ENCODE measurements around the gene SORCS2.
A peak's percentile ranks its signal among the peaks of the same experiment; 100 is the strongest.
"Not testable (repeated sequence)": the region's sequence is repeated elsewhere in the genome, so short reads cannot be mapped to it uniquely, and the experiment has no call there.

Gene SORCS2

GRCh38 chr4:7552466-7552865 is 360.1 kb downstream of the SORCS2 start:
- DNase-seq (ENCODE audit: low read depth in 2 of 2): no peak

GRCh38 chr4:7553280-7553679 is 360.9 kb downstream of the SORCS2 start:
- no peak for DNase-seq (ENCODE audit: low read depth in 2 of 2)

- DNase-seq (ENCODE audit: low read depth in 2 of 2): no peak
Measured at GRCh38 chr4:7554905-7555304, 362.6 kb downstream of the SORCS2 start.

- DNase-seq (ENCODE audit: low read depth in 2 of 2): no peak
Measured at GRCh38 chr4:7556558-7556957, 364.2 kb downstream of the SORCS2 start.

DNA sequence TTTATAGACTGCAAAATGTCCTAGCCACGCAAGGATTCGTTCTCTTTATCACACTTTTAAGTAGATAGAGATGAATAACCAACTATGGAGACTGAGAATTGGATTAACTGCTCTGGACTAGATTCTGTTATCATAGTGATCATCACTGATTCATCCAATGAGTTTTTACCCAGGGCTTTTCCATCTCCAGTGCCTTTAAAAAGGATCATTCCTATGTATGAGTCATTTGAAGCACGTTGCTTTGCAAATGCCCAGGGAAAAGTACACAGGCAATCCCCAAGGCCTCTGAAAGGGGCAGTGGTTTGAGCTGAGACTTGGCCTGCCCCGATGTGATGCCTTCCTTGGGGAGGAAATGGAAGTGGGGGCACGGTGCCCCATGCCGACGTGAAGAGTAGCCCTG is 365.1 kb downstream of the SORCS2 start:
- DNase-seq (ENCODE audit: low read depth in 2 of 2): peak; percentile 47 to 51

GRCh38 chr4:7558436-7558835 is 366.1 kb downstream of the SORCS2 start:
- DNase-seq (ENCODE audit: low read depth in 2 of 2): no peak

DNA sequence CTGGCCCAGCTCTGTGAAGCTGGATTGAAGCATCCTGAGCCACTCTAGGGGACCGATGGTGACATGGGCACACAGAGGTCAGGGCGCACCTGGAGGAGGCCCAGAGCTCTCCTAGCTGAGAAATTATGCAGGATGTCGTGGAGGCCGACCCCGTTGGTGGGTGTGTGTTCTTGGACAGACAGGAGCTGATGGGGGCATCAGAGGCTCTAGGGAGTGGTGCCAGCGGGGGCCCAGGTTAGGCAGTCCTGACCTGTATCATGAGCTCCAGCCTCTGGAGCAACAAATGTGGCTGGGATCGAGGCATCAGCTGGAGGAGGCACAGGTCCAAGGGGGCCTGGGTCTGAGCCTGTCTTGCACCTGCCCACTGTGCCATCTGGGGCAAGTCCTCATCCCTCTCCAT is 367.0 kb downstream of the SORCS2 start:
- DNase-seq (ENCODE audit: low read depth in 2 of 2): no peak

DNA sequence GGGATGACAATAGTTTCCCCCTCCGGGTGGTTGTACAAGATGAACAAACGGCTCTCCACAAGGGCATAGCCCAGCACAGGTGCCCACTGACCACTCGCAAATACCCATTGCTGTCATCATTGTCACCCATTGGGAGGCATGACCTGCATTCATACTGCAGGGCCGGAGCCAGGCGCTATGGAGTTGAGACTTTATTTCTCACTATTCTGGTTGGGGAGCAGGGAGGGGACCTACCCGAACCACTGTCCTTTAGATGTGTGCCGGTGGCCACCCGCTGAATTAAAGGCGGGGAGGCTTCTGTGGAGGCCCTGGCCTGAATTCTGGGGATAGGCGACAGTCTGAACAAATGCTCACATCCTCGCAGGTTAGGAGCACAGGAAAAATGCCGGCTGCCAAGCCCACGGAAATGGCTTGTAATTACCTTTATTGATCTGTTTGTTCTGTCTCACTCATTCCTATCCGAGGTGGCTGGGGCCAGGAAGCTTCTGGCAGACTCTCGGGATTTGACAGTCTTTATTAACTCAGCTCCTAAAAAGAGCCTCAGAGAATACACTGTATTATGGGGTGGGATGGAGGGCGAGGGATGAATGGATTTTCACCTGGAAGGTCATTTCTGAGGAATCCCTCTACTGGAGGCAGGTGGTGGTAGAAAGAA is 367.5 kb downstream of the SORCS2 start:
- DNase-seq (ENCODE audit: low read depth in 2 of 2): no peak

GRCh38 chr4:7561557-7561956 is 369.2 kb downstream of the SORCS2 start:
- no peak for DNase-seq (ENCODE audit: low read depth in 2 of 2)

- no peak for DNase-seq (ENCODE audit: low read depth in 2 of 2)
Measured at GRCh38 chr4:7564242-7564641, 371.9 kb downstream of the SORCS2 start.

GRCh38 chr4:7565483-7565882 is 373.1 kb downstream of the SORCS2 start:
- no peak for DNase-seq (ENCODE audit: low read depth in 2 of 2)

GRCh38 chr4:7569810-7570783 is 377.8 kb downstream of the SORCS2 start:
- DNase-seq (ENCODE audit: low read depth in 2 of 2): no peak

DNA sequence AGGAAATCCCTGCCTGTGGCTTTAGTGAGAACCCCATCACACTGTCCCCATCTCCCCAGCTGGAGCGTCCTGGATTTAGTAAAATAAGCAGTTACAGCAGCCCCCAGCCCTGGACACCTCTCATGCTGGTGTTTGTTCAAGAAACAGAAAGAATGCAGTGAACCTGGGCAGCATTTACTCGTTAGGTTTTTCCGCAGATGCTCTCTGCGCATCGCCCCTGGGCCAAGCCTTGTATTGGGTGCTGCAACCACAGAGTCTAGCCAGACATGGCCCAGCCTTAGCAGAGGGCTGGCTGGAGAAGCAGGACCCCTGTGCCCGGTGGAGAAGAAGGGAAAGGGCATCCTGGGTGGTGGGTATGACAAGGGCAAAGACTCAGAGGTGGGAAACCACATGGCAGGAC is 378.7 kb downstream of the SORCS2 start:
- DNase-seq (ENCODE audit: low read depth in 2 of 2): no peak

- no peak for DNase-seq (ENCODE audit: low read depth in 2 of 2)
Measured at GRCh38 chr4:7571701-7572100, 379.4 kb downstream of the SORCS2 start.

- DNase-seq (ENCODE audit: low read depth in 2 of 2): no peak
Measured at GRCh38 chr4:7572894-7573293, 380.6 kb downstream of the SORCS2 start.

DNA sequence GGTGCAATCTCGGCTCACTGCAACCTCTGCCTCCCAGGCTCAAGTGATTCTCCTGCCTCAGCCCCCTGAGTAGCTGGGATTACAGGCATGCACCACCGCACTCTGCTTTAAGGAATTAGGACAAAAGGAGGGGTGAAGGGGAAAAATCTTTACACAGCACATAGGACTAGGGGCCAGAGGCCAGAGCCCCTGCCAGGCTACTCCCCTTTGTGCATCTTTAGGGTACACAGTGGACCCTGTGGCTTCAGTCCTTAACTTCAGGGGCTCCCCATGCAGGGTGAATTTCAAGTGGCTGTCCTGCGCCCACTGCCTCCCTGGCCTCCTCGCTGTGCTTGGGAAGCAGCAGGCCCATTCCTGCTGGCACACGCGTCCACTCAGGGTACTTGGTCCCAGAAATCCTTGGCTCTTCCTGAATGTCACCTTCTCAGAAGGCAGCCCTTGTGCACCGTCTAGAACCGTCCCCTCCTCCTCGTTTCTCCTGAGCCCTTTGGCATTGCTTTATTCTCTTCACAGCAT is 381.3 kb downstream of the SORCS2 start:
- DNase-seq (ENCODE audit: low read depth in 2 of 2): no peak

DNA sequence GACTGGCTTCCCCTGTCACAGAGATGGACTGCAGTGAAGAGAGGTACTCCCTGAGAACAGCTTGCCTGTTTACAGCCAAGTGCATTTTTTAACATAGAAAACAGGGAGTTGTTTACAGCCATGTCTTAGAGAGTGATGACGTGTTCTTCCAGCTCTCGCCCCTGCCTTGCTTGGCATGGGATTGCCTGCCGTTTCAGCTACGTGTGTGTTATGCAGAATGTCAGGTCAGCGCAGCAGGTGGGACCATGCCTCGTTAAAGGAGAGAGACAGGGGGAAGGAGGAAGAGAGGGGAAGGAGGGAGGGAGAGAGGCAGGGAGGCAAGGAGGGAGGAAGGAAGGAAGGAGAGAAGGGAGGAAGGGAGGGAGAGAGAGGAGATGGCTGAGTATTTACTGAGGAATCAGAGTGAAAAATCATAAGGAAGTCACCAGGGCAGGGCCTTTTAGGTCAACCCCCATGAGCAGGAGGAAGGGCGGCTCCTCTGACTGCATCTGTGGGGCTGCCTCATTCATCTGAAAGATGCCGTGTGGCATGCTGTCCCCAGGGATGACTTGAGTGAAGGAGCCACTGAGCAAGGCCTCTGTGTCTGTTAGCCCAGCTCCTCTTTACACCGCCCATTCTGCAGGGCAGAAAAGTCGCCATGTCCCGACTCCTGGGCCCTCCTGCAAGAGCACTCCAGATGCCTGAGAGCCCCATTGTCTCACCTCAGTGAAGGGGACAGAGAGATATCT is 382.1 kb downstream of the SORCS2 start:
- DNase-seq (ENCODE audit: low read depth in 2 of 2): no peak

DNA sequence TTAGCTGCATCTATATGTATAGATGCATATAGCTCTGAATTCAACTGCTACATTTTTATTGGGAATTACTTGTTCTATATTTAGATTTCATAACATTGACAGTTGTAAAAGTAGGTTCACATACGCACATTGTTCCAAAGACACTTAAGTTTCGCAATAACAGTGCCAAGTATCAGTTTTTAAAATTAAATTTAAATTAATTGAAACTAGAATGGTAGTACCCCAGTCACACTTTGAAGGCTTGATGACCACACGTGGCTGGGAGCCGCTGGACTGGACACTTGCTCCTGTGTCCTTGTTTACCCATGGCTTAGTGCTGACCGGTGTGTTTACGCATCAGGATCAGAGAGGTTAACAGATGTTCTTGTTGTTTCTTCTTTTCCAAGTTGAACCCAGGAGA is 383.1 kb downstream of the SORCS2 start:
- no peak for DNase-seq (ENCODE audit: low read depth in 2 of 2)

GRCh38 chr4:7577361-7578039 is 385.2 kb downstream of the SORCS2 start:
- not testable (repeated sequence) for DNase-seq (ENCODE audit: low read depth in 2 of 2)

DNA sequence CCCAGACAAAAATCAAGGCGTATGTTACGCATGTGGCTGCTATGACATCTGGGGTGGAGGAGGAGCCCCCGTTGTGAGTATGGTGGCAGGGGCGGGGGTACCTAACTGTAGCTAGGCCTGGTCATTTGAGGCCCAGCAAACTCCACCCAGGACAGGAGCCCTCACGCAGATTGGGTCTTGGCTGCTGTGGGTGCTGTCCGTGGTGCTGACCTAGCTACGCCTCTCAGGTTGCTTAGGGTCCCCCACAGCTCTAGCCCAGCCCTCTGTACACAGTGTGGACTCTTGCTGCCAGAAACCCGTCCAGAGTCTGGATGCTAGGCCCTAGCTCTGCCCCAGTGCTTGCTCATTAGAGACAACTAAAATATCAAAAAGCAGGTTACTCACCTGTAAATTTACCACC is 389.1 kb downstream of the SORCS2 start:
- no peak for DNase-seq (ENCODE audit: low read depth in 2 of 2)

GRCh38 chr4:7582313-7583097 is 390.2 kb downstream of the SORCS2 start:
- no peak for DNase-seq (ENCODE audit: low read depth in 2 of 2)
